ENCODE results near the gene SPTBN1. TPM values are rescaled to one million over a fixed set of nuclear protein-coding genes. Genes with fewer than 3 reads are reported as not detected.

SPTBN1 gene
- total and polyA plus RNA-seq, 5 experiments from 2014 or later: 15.9 to 190 (median 80.4) TPM

GRCh38 chr2:54595999-54596902 is 140.1 kb downstream of the SPTBN1 start:
- Mint-ChIP-seq H3K27ac (peak overlapping the region; percentile 95 to 99 (median 98)), H3K9me3 (no peaks in the 10 kb centered on the region), H3K4me3 (peak overlapping the region; percentile 71 to 91 (median 86)), H3K4me1 (peaks cover 51 to 99% (median 94%) of the 10 kb centered on the region in 4 donors), H3K36me3 (peaks cover 0 to 20% (median 16%) of the 10 kb centered on the region in 3 donors), H3K27me3 (no peaks in the 10 kb centered on the region)
- DNase-seq (peak in 2 of 10 donors; percentile 34 to 47), ATAC-seq (peak; percentile 42 to 48)
- POLR2A ChIA-PET: interaction anchor here (0.8 to 6.7 kb wide), 12 partner anchors 9 to 73 kb away, joined by 3 to 68 read pairs (median 4); no protein-coding TSS in a partner anchor

- peak in 1 of 10 donors; percentile 13 for DNase-seq
- Mint-ChIP-seq H3K27me3 (no peaks in the 10 kb centered on the region), H3K9me3 (no peaks in the 10 kb centered on the region), H3K4me1 (peaks cover 53 to 99% (median 96%) of the 10 kb centered on the region in 4 donors), H3K27ac (peak overlapping the region; percentile 95 to 99 (median 98)), H3K36me3 (peaks cover 0 to 20% (median 16%) of the 10 kb centered on the region in 3 donors), H3K4me3 (peak overlapping the region; percentile 66 to 91 (median 86))
- ATAC-seq: peak; percentile 39 to 41
- POLR2A ChIA-PET: interaction anchor here (0.6 to 6.7 kb wide), 14 partner anchors 9 to 74 kb away, joined by 3 to 68 read pairs (median 5); no protein-coding TSS in a partner anchor
Observed at GRCh38 chr2:54597153-54597848, 141.2 kb downstream of the SPTBN1 start.

GRCh38 chr2:54598347-54599325 is 142.5 kb downstream of the SPTBN1 start:
- Mint-ChIP-seq H3K36me3 (peaks cover 0 to 23% (median 16%) of the 10 kb centered on the region in 3 donors), H3K4me3 (peak overlapping the region; percentile 28 to 91 (median 85)), H3K27ac (peak overlapping the region; percentile 95 to 99 (median 98)), H3K4me1 (peaks cover 53 to 99% (median 96%) of the 10 kb centered on the region in 4 donors), H3K9me3 (no peaks in the 10 kb centered on the region), H3K27me3 (no peaks in the 10 kb centered on the region)
- no peak for DNase-seq
- no peak for ATAC-seq
- POLR2A ChIA-PET: interaction anchor here (0.6 to 6.7 kb wide), 12 partner anchors 8 to 75 kb away, joined by 3 to 68 read pairs (median 5); no protein-coding TSS in a partner anchor

GRCh38 chr2:54599326-54599710 is 143.2 kb downstream of the SPTBN1 start:
- POLR2A ChIA-PET: interaction anchor here (1.0 to 3.3 kb wide), 6 partner anchors 8 to 40 kb away, joined by 3 to 28 read pairs (median 4); no protein-coding TSS in a partner anchor
- no peak for ATAC-seq

GRCh38 chr2:54599914-54600313 is 143.8 kb downstream of the SPTBN1 start:
- Mint-ChIP-seq H3K4me3 (peak overlapping the region in 8 of 10 donors; percentile 29 to 62 (median 53)), H3K36me3 (peaks cover 0 to 23% (median 16%) of the 10 kb centered on the region in 3 donors), H3K4me1 (peaks cover 64 to 100% (median 99%) of the 10 kb centered on the region in 4 donors), H3K27ac (peak overlapping the region; percentile 81 to 99 (median 95)), H3K27me3 (no peaks in the 10 kb centered on the region), H3K9me3 (no peaks in the 10 kb centered on the region)
- ATAC-seq: peak; percentile 19 to 51
- POLR2A ChIA-PET: interaction anchor here (1.0 to 3.3 kb wide), 7 partner anchors 9 to 58 kb away, joined by 3 to 28 read pairs (median 4); no protein-coding TSS in a partner anchor
- peak in 3 of 10 donors; percentile 33 to 45 (median 34) for DNase-seq

More at GRCh38 chr2:54599326-54599710, 143.2 kb downstream of the SPTBN1 start:
- no peak for DNase-seq
- H3K27ac Mint-ChIP-seq: peak overlapping the region; percentile 89 to 99 (median 98)
- H3K27me3 Mint-ChIP-seq: no peaks in the 10 kb centered on the region
- H3K36me3 Mint-ChIP-seq: peaks cover 0 to 23% (median 16%) of the 10 kb centered on the region in 3 donors
- peaks cover 59 to 100% (median 98%) of the 10 kb centered on the region in 4 donors for H3K4me1 Mint-ChIP-seq
- H3K9me3 Mint-ChIP-seq: no peaks in the 10 kb centered on the region
- H3K4me3 Mint-ChIP-seq: peak overlapping the region in 6 of 10 donors; percentile 29 to 80 (median 51)

- Mint-ChIP-seq H3K27ac (peak overlapping the region; percentile 84 to 98 (median 88)), H3K27me3 (no peaks in the 10 kb centered on the region), H3K4me3 (peak overlapping the region in 9 of 10 donors; percentile 39 to 82 (median 62)), H3K4me1 (peaks cover 66 to 100% (median 99%) of the 10 kb centered on the region in 4 donors), H3K36me3 (peaks cover 0 to 24% (median 16%) of the 10 kb centered on the region in 3 donors), H3K9me3 (no peaks in the 10 kb centered on the region)
- DNase-seq (no peak), ATAC-seq (no peak)
- POLR2A ChIA-PET: interaction anchor here (1.2 to 3.3 kb wide), 5 partner anchors 9 to 42 kb away, joined by 3 to 28 read pairs (median 7); no protein-coding TSS in a partner anchor
Observed at GRCh38 chr2:54601339-54601738, 145.2 kb downstream of the SPTBN1 start.

GRCh38 chr2:54602736-54603322 is 146.7 kb downstream of the SPTBN1 start:
- no peak for ATAC-seq
- no peaks in the 10 kb centered on the region for H3K27me3 Mint-ChIP-seq
- POLR2A ChIA-PET: interaction anchor here (0.6 to 4.6 kb wide), 6 partner anchors 9 to 44 kb away, joined by 3 to 32 read pairs (median 8); no protein-coding TSS in a partner anchor
- peak overlapping the region; percentile 84 to 98 (median 89) for H3K27ac Mint-ChIP-seq
- peak overlapping the region; percentile 4 to 82 (median 54) for H3K4me3 Mint-ChIP-seq
- H3K36me3 Mint-ChIP-seq: peaks cover 0 to 28% (median 16%) of the 10 kb centered on the region in 3 donors
- H3K4me1 Mint-ChIP-seq: peaks cover 64 to 95% (median 93%) of the 10 kb centered on the region in 4 donors
- no peak for DNase-seq
- no peaks in the 10 kb centered on the region for H3K9me3 Mint-ChIP-seq

- H3K9me3 Mint-ChIP-seq: no peaks in the 10 kb centered on the region
- POLR2A ChIA-PET: interaction anchor here (0.6 to 4.6 kb wide), 6 partner anchors 10 to 44 kb away, joined by 3 to 32 read pairs (median 7); no protein-coding TSS in a partner anchor
- peak overlapping the region; percentile 4 to 82 (median 67) for H3K4me3 Mint-ChIP-seq
- H3K36me3 Mint-ChIP-seq: peaks cover 0 to 28% (median 16%) of the 10 kb centered on the region in 3 donors
- H3K4me1 Mint-ChIP-seq: peaks cover 68 to 95% (median 93%) of the 10 kb centered on the region in 4 donors
- peak overlapping the region; percentile 84 to 98 (median 89) for H3K27ac Mint-ChIP-seq
- ATAC-seq (no peak), DNase-seq (no peak)
- H3K27me3 Mint-ChIP-seq: no peaks in the 10 kb centered on the region
Observed at GRCh38 chr2:54603357-54603756, 147.2 kb downstream of the SPTBN1 start.

GRCh38 chr2:54603796-54604195 is 147.7 kb downstream of the SPTBN1 start:
- POLR2A ChIA-PET: interaction anchor here (0.6 to 4.6 kb wide), 8 partner anchors 10 to 45 kb away, joined by 3 to 32 read pairs (median 7); no protein-coding TSS in a partner anchor

GRCh38 chr2:54604871-54605270 is 148.7 kb downstream of the SPTBN1 start:
- POLR2A ChIA-PET: interaction anchor here (0.6 to 4.6 kb wide), 8 partner anchors 9 to 729 kb away, joined by 3 to 32 read pairs (median 6); no protein-coding TSS in a partner anchor
- no peaks in the 10 kb centered on the region for H3K9me3 Mint-ChIP-seq
- peaks cover 68 to 95% (median 92%) of the 10 kb centered on the region in 4 donors for H3K4me1 Mint-ChIP-seq
- DNase-seq: no peak
- peak overlapping the region; percentile 84 to 98 (median 89) for H3K27ac Mint-ChIP-seq
- peak; percentile 22 to 28 for ATAC-seq
- H3K4me3 Mint-ChIP-seq: peak overlapping the region; percentile 60 to 84 (median 68)
- H3K36me3 Mint-ChIP-seq: peaks cover 0 to 14% (median 2%) of the 10 kb centered on the region in 3 donors
- H3K27me3 Mint-ChIP-seq: no peaks in the 10 kb centered on the region

More at GRCh38 chr2:54603796-54604195, 147.7 kb downstream of the SPTBN1 start:
- Mint-ChIP-seq H3K27me3 (no peaks in the 10 kb centered on the region), H3K27ac (peak overlapping the region; percentile 84 to 98 (median 89)), H3K4me1 (peaks cover 65 to 95% (median 92%) of the 10 kb centered on the region in 4 donors), H3K36me3 (peaks cover 0 to 25% (median 13%) of the 10 kb centered on the region in 3 donors), H3K9me3 (no peaks in the 10 kb centered on the region), H3K4me3 (peak overlapping the region in 9 of 10 donors; percentile 9 to 82 (median 65))
- DNase-seq (no peak), ATAC-seq (no peak)
